HepG2 (cell line): Measurements from ENCODE around the gene WDR18. TPM values are rescaled to one million over a fixed set of nuclear protein-coding genes. Genes with fewer than 3 reads are reported as not detected.

ENCODE experiments used
- EZH2 ChIP-seq: conservative IDR thresholded peaks from 2 replicates; pipeline ENCODE4 v1.6.1; 2012; ENCODE audit warnings: mild to moderate bottlenecking, low read depth, low read length, moderate library complexity
- FOXC1 ChIP-seq: sonication (generic); formaldehyde crosslinking; IDR thresholded peaks from 2 replicates; pipeline ENCODE4 v1.8.0; 2022; ENCODE audit warnings: mild to moderate bottlenecking, missing genetic modification reagents, borderline replicate concordance
- IKZF4 ChIP-seq: sonication (generic); formaldehyde crosslinking; IDR thresholded peaks from 2 replicates; pipeline ENCODE4 v1.5.1; 2020; ENCODE audit warnings: borderline replicate concordance, mild to moderate bottlenecking, low read depth, missing genetic modification reagents; ENCODE audit errors: not compliant biosample characterization
- KDM4B ChIP-seq: sonication (generic); formaldehyde crosslinking; IDR thresholded peaks from 2 replicates; pipeline ENCODE4 v1.4.0; 2020; ENCODE audit warnings: missing genetic modification reagents
- KLF11 ChIP-seq: IDR thresholded peaks from 2 replicates; pipeline ENCODE4 v1.6.1; 2016; ENCODE audit warnings: missing compliant biosample characterization
- MXI1 ChIP-seq: IDR thresholded peaks from 3 replicates; pipeline ENCODE4 v1.6.1; 2012; ENCODE audit warnings: low read depth, low read length, inconsistent platforms, borderline replicate concordance
- NONO ChIP-seq, 2 experiments: fragments of 450-650 bp in 1 of 2; sonication (generic) in 1 of 2; formaldehyde crosslinking in 1 of 2; IDR thresholded peaks in 1 of 2; conservative IDR thresholded peaks in 1 of 2; 2 replicates each; pipeline versions ENCODE4 v1.6.1 to v1.8.0; 2017 to 2022; ENCODE audit warnings: mild to moderate bottlenecking in 1 of 2, missing genetic modification reagents in 1 of 2, moderate library complexity in 1 of 2
- RXRB ChIP-seq: IDR thresholded peaks from 2 replicates; pipeline ENCODE4 v1.6.1; 2016; ENCODE audit warnings: borderline replicate concordance, missing genetic modification reagents, missing compliant biosample characterization
- TAF1 ChIP-seq: sonication (generic); formaldehyde crosslinking; IDR thresholded peaks from 2 replicates; pipeline ENCODE4 v1.4.0; 2020; ENCODE audit warnings: missing genetic modification reagents
- TMF1 ChIP-seq: sonication (generic); formaldehyde crosslinking; IDR thresholded peaks from 2 replicates; pipeline ENCODE4 v1.8.1; 2022; ENCODE audit warnings: low read depth, missing genetic modification reagents
- TOE1 ChIP-seq: sonication (generic); formaldehyde crosslinking; IDR thresholded peaks from 2 replicates; pipeline ENCODE4 v1.4.0; 2020; ENCODE audit warnings: mild to moderate bottlenecking, missing genetic modification reagents
- ZNF10 ChIP-seq: sonication (generic); formaldehyde crosslinking; IDR thresholded peaks from 2 replicates; pipeline ENCODE4 v1.4.0; 2020; ENCODE audit warnings: mild to moderate bottlenecking, low read depth, missing genetic modification reagents, borderline replicate concordance
- ZNF296 ChIP-seq: sonication (generic); formaldehyde crosslinking; conservative IDR thresholded peaks from 2 replicates; pipeline ENCODE4 v1.5.0; 2020; ENCODE audit warnings: mild to moderate bottlenecking, missing genetic modification reagents
- ZNF468 ChIP-seq: sonication (generic); formaldehyde crosslinking; IDR thresholded peaks from 2 replicates; pipeline ENCODE4 v1.8.0; 2022; ENCODE audit warnings: mild to moderate bottlenecking, moderate library complexity, missing genetic modification reagents
- ZNF543 ChIP-seq: sonication (generic); formaldehyde crosslinking; IDR thresholded peaks from 2 replicates; pipeline ENCODE4 v1.4.0; 2020; ENCODE audit warnings: mild to moderate bottlenecking, missing genetic modification reagents
- ZNF558 ChIP-seq: sonication (generic); formaldehyde crosslinking; IDR thresholded peaks from 2 replicates; pipeline ENCODE4 v1.9.0; 2022; ENCODE audit warnings: mild to moderate bottlenecking, missing genetic modification reagents, borderline replicate concordance
- ZNF572 ChIP-seq: sonication (generic); formaldehyde crosslinking; IDR thresholded peaks from 2 replicates; pipeline ENCODE4 v1.5.1; 2020; ENCODE audit warnings: mild to moderate bottlenecking, missing genetic modification reagents
- ZNF660 ChIP-seq: sonication (generic); formaldehyde crosslinking; IDR thresholded peaks from 2 replicates; pipeline ENCODE4 v1.5.1; 2020; ENCODE audit warnings: mild to moderate bottlenecking, low read depth, missing genetic modification reagents, borderline replicate concordance
- polyA plus RNA-seq, 8 experiments: library from polyadenylated mRNA; depleted of rRNA in 3 of 8; stranded (reverse) in 7 of 8; unstranded in 1 of 8; fragments of >200 nt; fragmentation: Illumina TruSeq in 4 of 8; extraction: Trizol in 4 of 8; gene quantifications; 2 replicates each; pipeline versions ENCODE4 v1.2.1 to v1.2.3, GENCODE V29; 2011 to 2016; ENCODE audit warnings: low read depth in 4 of 8, missing spikeins in 1 of 8, mixed read lengths in 1 of 8; ENCODE audit not compliant: insufficient read depth in 1 of 8
- total RNA-seq, 5 experiments: library from RNA; depleted of rRNA; stranded (reverse); fragments of >200 nt; fragmentation: Illumina TruSeq; extraction: Trizol; gene quantifications; 2 replicates each; pipeline ENCODE4 v1.2.3, GENCODE V29; 2016; ENCODE audit warnings: low read depth in 1 of 5
- TF ChIP-seq, protein P1 (sequence below): sonication (generic); formaldehyde crosslinking; IDR thresholded peaks from 2 replicates; pipeline ENCODE4 v1.4.0; 2020; ENCODE audit warnings: missing genetic modification reagents, borderline replicate concordance
- TF ChIP-seq, protein P2 (sequence below): sonication (generic); formaldehyde crosslinking; IDR thresholded peaks from 2 replicates; pipeline ENCODE4 v1.9.0; 2021; ENCODE audit warnings: missing genetic modification reagents, borderline replicate concordance

Gene WDR18
- total and polyA plus RNA-seq, 2 of the 13 experiments (the other 11 are each of a cell fraction or from before 2014, with no cell fraction given), result 36.4 to 47.6 TPM

GRCh38 chr19:934865-935479 is 49.2 kb upstream of the WDR18 start (continued):
- TF ChIP-seq NONO (IDR thresholded peaks at IDR 0.05) (no peak), NONO (CRISPR knock-in tag; conservative IDR thresholded peaks at IDR 0.05) (peak; percentile 86), KDM4B (CRISPR knock-in tag) (peak; percentile 98), FOXC1 (CRISPR knock-in tag) (no peak), ZNF10 (CRISPR knock-in tag) (no peak), ZNF660 (no peak), ZNF468 (CRISPR knock-in tag) (no peak), KLF11 (CRISPR knock-in tag) (peak; percentile 93), MXI1 (peak; percentile 98), TMF1 (CRISPR knock-in tag) (peak; percentile 96), ZNF296 (CRISPR knock-in tag) (peak; percentile 96), ZNF543 (CRISPR knock-in tag) (peak; percentile 60; the same call in 1 of the 2 replicates), RXRB (peak; percentile 92), ZNF558 (CRISPR knock-in tag) (peak; percentile 91), TAF1 (CRISPR knock-in tag) (peak; percentile 57; the same call in 1 of the 2 replicates), IKZF4 (CRISPR knock-in tag) (peak; percentile 44), EZH2 (no peak), ZNF572 (CRISPR knock-in tag) (no peak; the same call in 1 of the 2 replicates), TOE1 (CRISPR knock-in tag) (0 out of 2 replicates have a peak, but pooled peaks have one; percentile 77)
- TF ChIP-seq, protein P1, sequence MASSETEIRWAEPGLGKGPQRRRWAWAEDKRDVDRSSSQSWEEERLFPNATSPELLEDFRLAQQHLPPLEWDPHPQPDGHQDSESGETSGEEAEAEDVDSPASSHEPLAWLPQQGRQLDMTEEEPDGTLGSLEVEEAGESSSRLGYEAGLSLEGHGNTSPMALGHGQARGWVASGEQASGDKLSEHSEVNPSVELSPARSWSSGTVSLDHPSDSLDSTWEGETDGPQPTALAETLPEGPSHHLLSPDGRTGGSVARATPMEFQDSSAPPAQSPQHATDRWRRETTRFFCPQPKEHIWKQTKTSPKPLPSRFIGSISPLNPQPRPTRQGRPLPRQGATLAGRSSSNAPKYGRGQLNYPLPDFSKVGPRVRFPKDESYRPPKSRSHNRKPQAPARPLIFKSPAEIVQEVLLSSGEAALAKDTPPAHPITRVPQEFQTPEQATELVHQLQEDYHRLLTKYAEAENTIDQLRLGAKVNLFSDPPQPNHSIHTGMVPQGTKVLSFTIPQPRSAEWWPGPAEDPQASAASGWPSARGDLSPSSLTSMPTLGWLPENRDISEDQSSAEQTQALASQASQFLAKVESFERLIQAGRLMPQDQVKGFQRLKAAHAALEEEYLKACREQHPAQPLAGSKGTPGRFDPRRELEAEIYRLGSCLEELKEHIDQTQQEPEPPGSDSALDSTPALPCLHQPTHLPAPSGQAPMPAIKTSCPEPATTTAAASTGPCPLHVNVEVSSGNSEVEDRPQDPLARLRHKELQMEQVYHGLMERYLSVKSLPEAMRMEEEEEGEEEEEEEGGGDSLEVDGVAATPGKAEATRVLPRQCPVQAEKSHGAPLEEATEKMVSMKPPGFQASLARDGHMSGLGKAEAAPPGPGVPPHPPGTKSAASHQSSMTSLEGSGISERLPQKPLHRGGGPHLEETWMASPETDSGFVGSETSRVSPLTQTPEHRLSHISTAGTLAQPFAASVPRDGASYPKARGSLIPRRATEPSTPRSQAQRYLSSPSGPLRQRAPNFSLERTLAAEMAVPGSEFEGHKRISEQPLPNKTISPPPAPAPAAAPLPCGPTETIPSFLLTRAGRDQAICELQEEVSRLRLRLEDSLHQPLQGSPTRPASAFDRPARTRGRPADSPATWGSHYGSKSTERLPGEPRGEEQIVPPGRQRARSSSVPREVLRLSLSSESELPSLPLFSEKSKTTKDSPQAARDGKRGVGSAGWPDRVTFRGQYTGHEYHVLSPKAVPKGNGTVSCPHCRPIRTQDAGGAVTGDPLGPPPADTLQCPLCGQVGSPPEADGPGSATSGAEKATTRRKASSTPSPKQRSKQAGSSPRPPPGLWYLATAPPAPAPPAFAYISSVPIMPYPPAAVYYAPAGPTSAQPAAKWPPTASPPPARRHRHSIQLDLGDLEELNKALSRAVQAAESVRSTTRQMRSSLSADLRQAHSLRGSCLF (CRISPR knock-in tag), result no peak
- TF ChIP-seq, protein P2, sequence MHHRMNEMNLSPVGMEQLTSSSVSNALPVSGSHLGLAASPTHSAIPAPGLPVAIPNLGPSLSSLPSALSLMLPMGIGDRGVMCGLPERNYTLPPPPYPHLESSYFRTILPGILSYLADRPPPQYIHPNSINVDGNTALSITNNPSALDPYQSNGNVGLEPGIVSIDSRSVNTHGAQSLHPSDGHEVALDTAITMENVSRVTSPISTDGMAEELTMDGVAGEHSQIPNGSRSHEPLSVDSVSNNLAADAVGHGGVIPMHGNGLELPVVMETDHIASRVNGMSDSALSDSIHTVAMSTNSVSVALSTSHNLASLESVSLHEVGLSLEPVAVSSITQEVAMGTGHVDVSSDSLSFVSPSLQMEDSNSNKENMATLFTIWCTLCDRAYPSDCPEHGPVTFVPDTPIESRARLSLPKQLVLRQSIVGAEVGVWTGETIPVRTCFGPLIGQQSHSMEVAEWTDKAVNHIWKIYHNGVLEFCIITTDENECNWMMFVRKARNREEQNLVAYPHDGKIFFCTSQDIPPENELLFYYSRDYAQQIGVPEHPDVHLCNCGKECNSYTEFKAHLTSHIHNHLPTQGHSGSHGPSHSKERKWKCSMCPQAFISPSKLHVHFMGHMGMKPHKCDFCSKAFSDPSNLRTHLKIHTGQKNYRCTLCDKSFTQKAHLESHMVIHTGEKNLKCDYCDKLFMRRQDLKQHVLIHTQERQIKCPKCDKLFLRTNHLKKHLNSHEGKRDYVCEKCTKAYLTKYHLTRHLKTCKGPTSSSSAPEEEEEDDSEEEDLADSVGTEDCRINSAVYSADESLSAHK (CRISPR knock-in tag), result no peak
